HL-60/S4 treated with phorbol 12-myristate 13-acetate at 8.2 ng/mL for 4 days and 3 days (cell line): ENCODE data around the gene BCO2.
"Not testable (repeated sequence)": the region's sequence is repeated elsewhere in the genome, so short reads cannot be mapped to it uniquely, and the experiment has no call there.

Experiments
- in situ Hi-C: fragments of 300-500 bp; cut with MboI; formaldehyde crosslinking; loops from 2 replicates; pipeline ENCODE4 v1.15.0; 2022; ENCODE audit warnings: low sequenced_read_pairs

The BCO2 gene

DNA sequence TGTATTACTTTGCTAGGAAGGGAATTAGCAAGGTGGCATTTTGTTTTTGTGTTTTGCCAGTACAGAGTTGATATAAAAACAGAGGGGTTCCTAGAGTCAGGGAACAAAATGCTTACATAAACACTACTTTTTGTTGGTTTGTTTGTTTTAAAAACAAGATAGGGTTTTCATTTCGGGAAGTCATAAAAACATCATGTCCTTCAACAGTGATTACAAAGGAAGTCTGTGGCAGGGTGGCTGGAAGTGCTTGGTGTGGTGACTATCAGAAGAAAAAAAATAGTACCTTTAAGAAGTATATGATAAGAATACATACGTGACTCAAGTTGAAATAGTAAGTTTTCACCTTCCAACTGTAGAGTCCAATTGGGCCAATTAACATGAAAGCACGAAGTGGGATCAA lies 10.3 kb upstream of the BCO2 start:
- in situ Hi-C loops, result no loop called here

GRCh38 chr11:112166562-112166961 lies 8.8 kb upstream of the BCO2 start:
- in situ Hi-C loops, result no loop called here

DNA sequence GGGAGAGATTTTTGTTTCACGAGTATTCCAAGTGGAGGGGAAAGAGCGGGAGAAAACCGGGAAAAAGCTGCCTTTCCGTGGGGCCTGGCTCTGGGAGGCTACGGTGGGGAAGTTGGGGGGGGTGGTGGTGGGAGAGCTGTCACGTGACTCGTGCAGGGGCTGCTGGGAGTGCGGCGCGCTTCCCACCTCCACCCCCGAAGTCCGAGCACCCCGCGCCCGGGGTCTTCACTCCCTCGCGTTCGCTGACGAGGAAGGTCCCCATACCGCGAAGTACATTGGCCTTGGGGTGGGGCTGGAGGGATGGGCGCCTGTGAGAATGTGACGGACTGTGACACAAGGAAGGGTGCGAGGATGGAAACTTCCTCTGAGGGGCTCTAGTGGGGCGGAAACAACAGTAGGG lies 8.2 kb upstream of the BCO2 start, which contains the start of gene TEX12:
Gene TEX12 (plus strand): TSS at position 228 of the 400 bp plus-strand sequence. CDS start 1,897 bp downstream, outside the sequence.
- in situ Hi-C loops, result no loop called here

DNA sequence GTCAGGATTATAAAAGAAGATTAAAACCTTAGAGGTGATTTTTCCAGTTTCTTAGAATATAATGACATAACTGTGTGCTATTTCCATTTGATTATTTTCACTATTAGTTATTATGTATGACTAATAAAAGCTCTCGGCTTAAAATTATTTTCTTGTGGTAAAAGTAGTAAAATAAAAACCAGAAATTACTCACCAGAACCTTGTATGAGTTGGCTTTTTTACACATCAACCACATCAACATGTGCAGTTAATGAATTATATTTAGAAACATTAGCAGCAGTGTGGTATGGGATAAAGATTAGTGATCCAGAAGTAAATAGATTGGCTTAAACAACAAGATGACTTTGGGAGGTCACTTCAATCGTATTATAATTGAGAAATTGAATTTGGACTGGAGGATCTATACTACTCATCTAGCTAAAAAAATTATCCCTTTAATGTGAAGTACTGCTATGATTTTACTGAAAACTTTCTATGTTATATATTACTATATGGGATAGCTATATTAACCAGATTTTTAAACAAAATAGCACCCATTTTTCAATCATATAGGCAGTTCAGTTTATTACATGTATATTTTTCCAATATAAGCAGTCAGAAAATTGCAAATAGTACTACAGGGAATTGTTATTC lies 2.8 kb upstream of the BCO2 start:
- in situ Hi-C loops, result no loop called here

- in situ Hi-C loops, result no loop called here
Observed at GRCh38 chr11:112173152-112173551, 2.2 kb upstream of the BCO2 start.

DNA sequence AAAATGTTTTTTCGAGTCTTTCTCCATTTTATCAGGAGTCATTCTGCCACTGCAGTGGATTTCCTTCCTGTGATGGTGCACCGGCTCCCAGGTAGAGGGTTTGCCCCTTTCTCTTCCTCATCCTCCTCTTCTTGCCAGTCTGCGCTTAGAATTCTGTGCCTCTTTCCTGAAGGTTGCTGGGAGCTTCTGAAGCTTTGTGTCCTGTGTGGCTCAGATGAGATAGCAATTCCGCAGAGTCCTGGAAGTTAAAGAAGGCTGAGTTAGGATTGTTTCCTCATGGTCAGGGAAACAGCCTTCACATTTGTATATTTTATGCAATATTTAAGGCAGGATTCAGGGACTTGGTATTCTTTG lies 264 bp downstream of the BCO2 start:
- in situ Hi-C loops, result no loop called here

DNA sequence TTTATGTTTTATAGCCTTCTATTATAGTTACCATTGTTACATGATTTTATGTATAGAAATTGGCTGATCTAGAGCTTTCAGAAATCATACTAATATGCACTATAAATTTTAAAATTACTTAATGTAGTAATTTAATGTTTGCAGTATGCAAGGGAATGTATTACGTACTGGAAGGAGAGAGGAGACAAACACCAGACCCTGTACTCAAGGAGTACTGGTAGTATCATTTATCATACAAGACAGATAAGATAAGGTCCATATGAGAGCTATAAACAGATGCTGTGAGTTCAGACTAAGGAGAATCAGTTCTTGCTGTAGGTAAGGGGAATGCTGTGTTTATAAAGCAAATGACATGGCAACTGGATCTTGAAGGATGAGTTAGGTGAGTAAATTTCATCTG lies 765 bp downstream of the BCO2 start:
- in situ Hi-C loops, result no loop called here

GRCh38 chr11:112177589-112177988 lies 2.3 kb downstream of the BCO2 start:
- in situ Hi-C loops, result no loop called here

DNA sequence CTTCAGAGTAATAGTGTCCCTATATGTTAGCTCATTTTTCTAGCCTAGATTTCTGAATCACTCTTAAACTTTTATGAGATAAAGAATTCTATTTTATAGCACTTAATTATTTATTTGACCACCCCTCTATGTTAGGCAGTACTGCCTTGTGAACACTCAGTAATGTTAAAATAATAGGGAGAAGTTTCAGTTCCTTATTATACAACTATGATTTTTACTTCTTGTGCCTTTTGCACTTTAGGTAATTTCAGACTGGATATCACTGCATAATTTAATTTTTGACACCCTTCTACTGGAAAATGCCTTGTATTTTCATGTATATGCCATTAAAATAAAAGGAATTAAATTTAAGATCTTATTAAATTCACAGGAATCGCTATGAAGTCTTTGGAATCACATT lies 3.1 kb downstream of the BCO2 start:
- in situ Hi-C loops, result no loop called here

GRCh38 chr11:112178936-112179335 lies 3.6 kb downstream of the BCO2 start:
- in situ Hi-C loops, result no loop called here

- in situ Hi-C loops, result no loop called here
Observed at GRCh38 chr11:112179601-112180000, 4.3 kb downstream of the BCO2 start.

DNA sequence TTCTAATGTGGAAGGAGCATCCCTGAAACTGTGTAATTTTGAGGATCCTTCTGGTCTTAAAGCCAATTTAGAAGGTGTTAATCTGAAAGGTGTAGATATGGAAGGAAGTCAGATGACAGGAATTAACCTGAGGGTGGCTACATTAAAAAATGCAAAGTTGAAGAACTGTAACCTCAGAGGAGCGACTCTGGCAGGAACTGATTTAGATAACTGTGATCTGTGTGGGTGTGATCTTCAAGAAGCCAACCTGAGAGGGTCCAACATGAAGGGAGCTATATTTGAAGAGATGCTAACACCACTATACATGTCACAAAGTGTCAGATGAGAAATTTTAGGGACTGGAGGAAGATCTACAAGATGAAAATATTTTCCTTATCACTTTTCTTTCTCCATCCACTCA lies 7.6 kb downstream of the BCO2 start:
- in situ Hi-C loops, result no loop called here

GRCh38 chr11:112185883-112186282 lies 10.6 kb downstream of the BCO2 start:
- in situ Hi-C loops, result no loop called here

DNA sequence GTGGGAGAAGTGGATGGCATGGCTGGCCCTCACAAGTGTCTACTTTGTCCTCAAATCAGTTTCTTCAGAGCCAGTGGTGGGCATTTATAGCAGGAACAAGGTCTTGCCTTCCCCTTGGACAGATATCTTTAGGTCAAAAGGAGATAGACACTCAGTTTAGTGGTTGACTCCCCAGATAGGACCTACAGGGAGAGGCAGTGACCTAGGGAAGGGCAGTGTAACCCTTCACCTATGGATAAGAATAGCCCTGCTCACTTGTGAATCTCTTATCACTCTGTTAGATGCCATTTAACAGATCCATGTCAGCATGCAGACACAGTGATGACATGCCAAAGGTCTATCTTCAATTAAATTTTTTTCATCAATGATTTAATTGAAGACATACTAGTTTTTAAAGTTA lies 11.0 kb downstream of the BCO2 start:
- in situ Hi-C loops, result no loop called here

- in situ Hi-C loops, result not testable (repeated sequence)
Observed at GRCh38 chr11:112195113-112195512, 19.8 kb downstream of the BCO2 start.

DNA sequence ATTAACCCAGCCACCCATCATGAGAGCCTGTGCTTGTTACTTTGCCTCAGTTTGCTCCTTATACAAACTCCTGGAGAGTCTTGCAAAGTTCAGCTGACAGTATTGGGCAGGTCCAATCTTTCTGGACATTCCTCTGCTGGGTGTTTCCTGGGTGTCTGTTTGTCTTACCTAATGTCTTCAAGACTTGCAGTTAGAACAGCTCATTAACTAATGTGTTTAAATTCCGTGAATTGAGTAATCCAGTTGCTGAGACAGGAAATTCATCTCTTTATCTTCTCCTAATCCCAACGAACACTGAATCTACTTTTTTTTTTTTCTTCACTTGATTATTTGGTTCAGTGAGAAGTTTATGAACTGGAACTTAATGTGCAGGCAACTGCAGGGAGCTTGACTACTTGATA lies 20.6 kb downstream of the BCO2 start:
- in situ Hi-C loops, result no loop called here

DNA sequence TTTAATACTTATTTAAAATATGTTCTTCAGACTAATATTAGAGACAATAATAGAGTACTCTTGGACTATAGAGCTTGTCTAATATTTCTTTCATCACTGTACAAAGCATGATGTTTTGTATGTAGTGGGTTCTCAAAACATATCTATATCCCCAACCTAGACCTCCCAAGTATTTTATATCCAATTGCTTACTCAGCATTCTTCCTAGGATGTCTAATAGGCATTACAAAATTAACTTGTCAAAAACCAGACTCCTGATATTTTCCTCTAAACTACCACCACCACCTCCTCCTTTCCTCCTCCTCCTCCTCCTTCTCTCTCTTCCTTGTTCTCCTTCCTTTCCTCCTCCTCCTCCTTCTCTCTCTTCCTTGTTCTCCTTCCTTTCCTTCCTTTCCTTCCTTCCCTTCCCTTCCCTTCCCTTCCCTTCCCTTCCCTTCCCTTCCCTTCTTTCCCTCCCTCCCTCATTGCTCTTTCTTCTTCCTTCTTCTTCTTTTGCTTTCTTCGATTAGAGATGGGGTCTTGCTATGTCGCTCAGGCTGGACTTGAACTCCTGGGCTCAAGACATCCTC lies 21.3 kb downstream of the BCO2 start:
- in situ Hi-C loops, result no loop called here

DNA sequence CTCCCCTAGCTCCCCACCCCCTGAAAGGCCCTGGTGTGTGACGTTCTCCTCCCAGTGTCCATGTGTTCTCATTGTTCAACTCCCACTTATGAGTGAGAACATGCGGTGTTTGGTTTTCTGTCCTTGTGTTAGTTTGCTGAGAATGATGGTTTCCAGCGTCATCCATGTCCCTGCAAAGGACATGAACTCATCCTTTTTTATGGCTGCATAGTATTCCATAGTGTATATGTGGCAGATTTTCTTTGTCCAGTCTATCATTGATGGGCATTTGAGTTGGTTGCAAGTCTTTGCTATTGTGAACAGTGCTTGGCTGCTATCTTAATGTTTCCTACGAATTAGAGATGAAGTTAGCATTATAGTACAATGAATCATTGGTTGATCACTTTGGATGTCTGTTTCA lies 23.8 kb downstream of the BCO2 start:
- in situ Hi-C loops, result not testable (repeated sequence)

- in situ Hi-C loops, result no loop called here
Observed at GRCh38 chr11:112200252-112200651, 24.9 kb downstream of the BCO2 start.

DNA sequence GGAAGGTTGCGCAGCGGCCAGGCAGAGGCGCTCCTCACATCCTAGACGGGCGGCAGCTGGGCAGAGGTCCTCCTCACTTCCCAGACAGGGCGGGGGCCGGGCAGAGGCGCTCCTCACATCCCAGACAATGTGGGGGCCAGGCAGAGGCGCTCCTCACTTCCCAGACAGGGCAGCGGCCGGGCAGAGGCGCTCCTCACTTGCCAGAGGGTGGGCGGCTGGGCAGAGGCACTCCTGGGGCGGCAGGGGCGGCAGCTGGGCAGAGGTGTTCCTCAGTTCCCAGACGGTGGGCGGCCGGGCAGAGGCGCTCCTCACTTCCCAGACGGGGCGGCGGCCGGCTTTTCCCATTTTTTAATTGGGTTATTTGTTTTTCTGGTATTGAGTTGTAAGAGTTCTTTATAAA lies 30.8 kb downstream of the BCO2 start:
- in situ Hi-C loops, result no loop called here

DNA sequence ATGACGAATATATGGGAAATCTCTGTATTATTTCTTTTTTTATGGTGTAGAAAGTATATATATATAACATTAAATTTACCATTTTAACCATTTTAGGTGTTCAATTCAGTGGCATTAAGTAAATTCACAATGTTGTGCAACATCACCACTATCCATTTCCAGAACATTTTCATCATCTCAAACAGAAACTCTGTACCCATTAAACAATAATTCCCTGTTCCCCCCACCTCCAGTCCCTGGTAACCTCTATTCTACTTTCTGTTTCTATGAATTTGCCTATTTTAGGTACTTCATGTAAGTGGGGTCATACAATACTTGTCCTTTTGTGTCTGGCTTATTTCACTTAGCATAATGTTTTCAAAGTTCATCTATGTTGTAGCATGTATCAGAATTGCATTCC lies 35.6 kb downstream of the BCO2 start:
- in situ Hi-C loops, result no loop called here

- in situ Hi-C loops, result no loop called here
Observed at GRCh38 chr11:112211536-112211935, 36.2 kb downstream of the BCO2 start.

- in situ Hi-C loops, result no loop called here
Observed at GRCh38 chr11:112212290-112212689, 37.0 kb downstream of the BCO2 start.
